NCI-H2171 treated with DMSO at 0.1 percent for 48 hours (cell line): ENCODE measurements around the gene GCHFR.

ENCODE experiments used
- DNase-seq: peaks from one replicate; lab custom pipeline; 2025; lab: John Stamatoyannopoulos, UW

GCHFR gene

DNA sequence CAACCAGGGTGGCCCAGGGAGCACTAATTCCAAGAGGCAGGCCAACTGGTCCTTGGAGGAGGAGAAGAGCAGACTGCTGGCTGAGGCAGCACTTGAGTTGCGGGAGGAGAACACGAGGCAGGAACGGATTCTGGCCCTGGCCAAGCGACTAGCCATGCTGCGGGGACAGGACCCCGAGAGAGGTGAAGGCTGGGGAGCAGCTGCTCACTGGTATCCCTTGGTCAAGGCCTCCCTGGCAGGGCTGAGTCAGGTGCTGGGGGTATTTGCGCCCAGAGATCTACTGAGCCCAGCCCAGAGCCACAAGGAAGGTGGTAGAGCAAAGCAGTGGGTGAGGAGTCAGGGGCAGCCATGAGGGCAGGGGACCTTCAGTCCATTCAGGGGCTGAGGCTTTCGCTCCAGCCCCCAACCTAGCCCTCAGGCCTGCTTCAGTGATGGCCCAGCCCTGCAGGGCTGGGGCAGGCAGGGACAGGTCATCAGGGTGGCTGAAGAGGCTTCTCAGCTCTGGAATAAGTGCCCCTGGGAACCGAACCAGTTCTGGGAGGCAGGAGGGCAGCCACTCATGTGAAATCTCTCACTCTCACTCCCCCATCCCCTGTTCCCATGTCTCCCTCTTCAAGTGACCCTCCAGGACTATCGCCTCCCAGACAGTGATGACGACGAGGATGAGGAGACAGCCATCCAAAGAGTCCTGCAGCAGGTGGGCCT lies 49.0 kb downstream of the GCHFR start:
- DNase-seq, result no peak

DNA sequence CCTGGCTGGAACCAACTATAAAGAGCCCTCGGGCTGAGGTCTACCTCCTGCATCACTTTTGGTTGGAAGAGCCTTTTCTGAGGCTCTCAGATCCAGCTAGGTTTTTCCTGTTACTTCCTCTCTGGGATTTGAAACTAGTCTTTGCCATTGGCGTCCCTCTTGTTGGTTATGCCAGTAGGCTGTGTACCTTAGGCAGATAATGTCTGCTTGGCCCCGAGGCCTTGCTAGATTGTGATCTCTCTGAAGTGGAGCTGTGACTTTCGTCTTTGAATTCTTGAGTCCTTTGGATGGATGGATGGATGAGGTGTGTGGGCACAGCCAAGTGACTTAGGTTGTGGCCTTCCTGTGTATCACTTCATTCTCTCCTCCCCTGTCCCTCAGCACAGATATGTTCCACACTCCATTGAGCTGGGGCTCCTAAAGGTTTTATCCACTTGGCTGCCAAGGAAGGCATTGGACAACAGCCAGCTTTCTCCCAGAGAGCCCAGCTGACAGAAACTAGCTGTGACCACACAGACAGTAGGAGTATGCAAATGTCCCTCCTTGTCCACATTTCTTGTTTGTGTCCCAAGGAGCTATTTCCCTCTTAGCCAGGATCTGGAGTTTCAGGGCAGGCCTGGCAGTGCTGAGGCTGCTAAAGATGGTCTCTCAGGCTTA lies 51.3 kb downstream of the GCHFR start:
- no peak for DNase-seq
